HG02642 (cell line): Measurements from ENCODE around the gene TNFRSF12A.

ENCODE experiments used
- ATAC-seq: cut with Tn5 transposase; IDR thresholded peaks from one replicate; pipeline ENCODE4 v1.9.1; 2021; ENCODE audit warnings: mild to moderate bottlenecking; ENCODE audit not compliant: unreplicated experiment, poor library complexity

Gene TNFRSF12A

DNA sequence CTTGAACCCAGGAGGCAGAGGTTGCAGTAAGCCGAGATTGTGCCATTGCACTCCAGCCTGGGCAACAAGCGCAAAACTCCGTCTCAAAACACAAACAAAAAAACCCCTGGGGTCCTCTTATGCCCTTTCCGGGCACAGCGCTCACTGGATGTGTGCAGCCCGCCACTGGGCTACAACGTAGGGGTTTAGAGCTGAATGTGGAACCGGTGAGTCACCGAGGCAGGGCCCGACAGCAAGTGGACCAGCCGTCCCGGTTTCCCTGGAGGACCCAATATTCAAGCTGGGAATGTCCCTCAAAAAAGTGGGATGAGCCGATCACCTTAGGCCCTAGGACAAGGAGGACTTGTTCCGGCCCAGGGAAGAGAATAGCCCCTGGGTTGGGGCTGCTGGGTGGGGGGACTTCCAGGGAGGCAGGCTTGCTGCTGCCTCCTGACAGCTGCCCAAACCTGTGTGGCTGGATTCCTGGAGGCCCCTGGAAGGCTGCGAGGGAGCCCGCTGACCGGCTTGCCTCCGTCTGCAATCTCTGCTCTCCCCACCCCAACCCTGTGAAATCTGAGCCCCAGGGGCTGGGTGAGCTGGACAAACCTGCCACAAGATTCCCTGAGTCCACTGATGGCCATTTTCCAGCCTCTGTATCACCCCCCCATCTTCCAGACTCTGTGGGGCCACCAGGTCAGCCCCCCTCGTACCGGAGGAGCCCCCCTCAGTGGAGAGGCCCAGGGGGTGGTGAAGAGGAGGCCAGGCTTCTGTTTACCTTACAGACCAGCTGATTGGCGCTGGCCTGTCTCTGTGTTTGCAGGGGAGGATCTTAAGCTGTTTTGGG is 10.4 kb upstream of the TNFRSF12A start:
- no peak for ATAC-seq

- no peak for ATAC-seq
These were observed 9.7 kb upstream of the TNFRSF12A start for GRCh38 chr16:3010510-3010909.

GRCh38 chr16:3012246-3012645 is 7.9 kb upstream of the TNFRSF12A start:
- no peak for ATAC-seq

- ATAC-seq = no peak
These were observed 7.2 kb upstream of the TNFRSF12A start, which contains the start of gene CLDN9 for GRCh38 chr16:3012828-3013420. TSS of gene CLDN9 (plus strand) at chr16:3012923. CDS start at chr16:3013363, 440 bp downstream.

DNA sequence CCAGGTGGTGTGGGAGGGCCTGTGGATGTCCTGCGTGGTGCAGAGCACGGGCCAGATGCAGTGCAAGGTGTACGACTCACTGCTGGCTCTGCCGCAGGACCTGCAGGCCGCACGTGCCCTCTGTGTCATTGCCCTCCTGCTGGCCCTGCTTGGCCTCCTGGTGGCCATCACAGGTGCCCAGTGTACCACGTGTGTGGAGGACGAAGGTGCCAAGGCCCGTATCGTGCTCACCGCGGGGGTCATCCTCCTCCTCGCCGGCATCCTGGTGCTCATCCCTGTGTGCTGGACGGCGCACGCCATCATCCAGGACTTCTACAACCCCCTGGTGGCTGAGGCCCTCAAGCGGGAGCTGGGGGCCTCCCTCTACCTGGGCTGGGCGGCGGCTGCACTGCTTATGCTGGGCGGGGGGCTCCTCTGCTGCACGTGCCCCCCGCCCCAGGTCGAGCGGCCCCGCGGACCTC is 6.6 kb upstream of the TNFRSF12A start:
- ATAC-seq = no peak

GRCh38 chr16:3013998-3014690 is 6.0 kb upstream of the TNFRSF12A start:
- no peak for ATAC-seq

DNA sequence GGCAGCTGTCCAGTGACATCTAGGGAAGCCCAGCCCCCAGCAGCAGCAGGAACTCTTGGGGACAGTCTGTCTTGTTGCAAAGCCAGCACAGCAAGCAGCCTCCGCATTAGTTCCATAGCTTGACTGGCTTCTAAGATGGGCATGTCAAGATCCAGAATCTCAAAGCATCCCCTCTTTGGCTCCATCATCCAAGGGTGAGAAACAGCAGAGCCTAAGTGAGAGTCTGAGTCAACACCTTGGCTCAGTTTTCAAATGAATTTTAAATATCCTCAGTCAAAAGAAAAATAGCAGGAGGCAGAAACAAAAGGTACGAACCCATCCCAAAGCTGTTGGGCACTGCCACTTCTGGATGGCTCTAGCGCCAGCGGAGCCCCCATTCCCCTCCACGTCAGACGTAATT is 5.2 kb upstream of the TNFRSF12A start:
- no peak for ATAC-seq

DNA sequence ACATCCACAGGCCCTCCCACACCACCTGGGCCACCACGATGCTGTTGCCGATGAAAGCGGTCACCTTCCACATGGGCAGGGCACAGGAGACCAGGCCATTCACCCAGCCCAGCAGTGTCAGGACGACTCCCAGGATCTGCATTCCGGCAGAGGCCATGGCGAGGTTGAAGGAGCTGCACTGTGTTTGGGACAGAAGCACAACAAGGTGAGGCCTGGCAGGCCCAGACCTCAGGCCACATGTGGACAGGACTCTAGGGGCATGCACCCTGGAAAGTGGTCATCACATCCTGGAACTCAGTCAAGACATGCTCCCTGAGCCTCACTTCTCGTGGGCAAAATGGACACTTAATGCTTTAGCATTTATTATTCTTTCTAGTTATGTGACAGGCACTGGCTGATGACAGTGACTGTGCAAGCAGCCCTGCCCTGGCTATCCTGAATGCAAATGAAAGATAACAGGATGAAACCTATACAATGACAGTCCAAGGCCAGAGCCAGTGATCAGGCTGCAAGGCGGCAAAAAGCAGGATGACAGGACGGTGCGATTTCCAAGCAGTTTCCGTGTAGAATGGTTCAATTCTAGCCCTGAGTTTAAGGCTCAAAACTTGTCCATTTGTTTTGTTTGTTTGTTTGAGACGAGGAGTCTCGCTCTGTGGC is 4.2 kb upstream of the TNFRSF12A start:
- no peak for ATAC-seq

- no peak for ATAC-seq
These were observed 2.8 kb upstream of the TNFRSF12A start for GRCh38 chr16:3017344-3017743.

GRCh38 chr16:3017794-3018506 is 2.2 kb upstream of the TNFRSF12A start, which contains the start of gene CLDN6:
TSS of gene CLDN6 (minus strand) at chr16:3018183. CDS start at chr16:3016021, 2,162 bp downstream.
- no peak for ATAC-seq

DNA sequence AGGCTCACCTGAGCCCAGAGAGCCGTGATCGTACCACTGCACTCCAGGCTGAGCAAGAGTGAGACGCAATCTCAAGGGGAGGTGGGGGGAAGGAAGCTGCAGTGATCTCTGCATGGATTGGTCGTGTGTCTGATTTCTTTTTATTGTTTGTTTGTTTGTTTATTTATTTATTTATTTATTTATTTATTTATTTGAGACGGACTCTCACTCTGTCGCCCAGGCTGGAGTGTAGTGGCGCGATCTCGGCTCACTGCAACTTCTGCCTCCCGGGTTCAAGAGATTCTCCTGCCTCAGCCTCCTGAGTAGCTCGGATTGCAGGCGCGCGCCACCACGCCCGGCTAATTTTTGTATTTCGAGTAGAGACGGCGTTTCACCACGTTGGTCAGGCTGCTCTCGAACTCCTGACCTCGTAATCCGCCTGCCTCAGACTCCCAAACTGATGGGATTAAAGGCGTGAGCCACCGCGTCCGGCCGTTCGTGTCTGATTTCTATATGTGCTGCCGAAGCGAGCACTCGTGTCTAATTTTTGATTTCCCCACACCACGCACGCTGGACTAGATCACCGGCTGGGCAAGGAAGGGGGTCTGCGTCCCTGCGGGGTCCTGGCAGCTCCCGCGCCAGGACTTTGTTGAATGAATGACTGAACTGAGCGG is 448 bp upstream of the TNFRSF12A start:
- no peak for ATAC-seq

DNA sequence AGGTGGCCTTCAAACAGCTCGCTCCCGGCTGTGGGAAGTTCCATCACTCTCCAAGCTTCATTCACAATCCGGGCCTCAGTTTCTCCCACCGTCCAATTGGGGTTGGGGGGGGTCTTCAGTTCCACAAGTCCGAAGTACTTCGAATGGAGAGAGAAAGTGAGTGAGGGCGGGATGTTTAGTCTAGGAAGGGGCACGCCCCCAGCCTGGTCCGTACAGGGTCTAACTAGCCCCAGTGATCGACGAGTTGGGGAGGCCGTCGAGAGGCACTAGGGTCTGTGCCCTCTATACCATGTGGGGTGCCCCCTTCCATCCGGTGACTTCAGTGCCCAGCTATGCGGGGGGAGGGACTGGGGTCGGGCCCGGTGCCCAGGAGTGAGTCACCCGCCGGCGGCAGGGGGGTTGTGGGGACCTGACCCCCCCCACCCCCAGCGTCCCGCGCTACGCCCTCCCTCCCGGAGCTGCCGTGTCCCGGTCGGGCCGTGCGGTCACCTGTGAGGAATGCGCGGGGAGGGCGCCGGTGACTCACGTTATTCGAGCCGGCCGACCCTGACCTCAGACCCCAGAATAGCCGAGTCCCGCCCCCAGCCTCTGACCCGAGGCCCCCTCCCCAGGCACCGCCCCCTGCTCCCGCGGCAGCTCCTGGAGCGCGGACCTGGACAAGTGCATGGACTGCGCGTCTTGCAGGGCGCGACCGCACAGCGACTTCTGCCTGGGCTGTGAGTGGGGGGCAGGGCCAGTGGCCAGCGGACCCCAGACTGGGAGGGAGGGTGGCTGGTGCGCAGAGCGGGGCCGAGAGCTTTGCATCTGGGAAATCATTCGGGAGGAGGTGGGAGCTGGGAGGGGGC is 658 bp downstream of the TNFRSF12A start:
- ATAC-seq = no peak

DNA sequence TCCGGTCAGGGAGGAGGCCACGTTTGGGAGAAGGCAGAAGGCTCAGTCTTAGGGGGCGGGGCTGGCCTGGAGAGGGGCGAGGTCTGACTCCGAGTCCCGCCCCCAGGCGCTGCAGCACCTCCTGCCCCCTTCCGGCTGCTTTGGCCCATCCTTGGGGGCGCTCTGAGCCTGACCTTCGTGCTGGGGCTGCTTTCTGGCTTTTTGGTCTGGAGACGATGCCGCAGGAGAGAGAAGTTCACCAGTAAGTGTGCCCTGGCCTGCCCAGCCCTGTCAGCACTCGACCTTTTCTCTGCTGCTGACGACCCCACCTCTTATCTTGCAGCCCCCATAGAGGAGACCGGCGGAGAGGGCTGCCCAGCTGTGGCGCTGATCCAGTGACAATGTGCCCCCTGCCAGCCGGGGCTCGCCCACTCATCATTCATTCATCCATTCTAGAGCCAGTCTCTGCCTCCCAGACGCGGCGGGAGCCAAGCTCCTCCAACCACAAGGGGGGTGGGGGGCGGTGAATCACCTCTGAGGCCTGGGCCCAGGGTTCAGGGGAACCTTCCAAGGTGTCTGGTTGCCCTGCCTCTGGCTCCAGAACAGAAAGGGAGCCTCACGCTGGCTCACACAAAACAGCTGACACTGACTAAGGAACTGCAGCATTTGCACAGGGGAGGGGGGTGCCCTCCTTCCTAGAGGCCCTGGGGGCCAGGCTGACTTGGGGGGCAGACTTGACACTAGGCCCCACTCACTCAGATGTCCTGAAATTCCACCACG is 1.5 kb downstream of the TNFRSF12A start:
- ATAC-seq = no peak

DNA sequence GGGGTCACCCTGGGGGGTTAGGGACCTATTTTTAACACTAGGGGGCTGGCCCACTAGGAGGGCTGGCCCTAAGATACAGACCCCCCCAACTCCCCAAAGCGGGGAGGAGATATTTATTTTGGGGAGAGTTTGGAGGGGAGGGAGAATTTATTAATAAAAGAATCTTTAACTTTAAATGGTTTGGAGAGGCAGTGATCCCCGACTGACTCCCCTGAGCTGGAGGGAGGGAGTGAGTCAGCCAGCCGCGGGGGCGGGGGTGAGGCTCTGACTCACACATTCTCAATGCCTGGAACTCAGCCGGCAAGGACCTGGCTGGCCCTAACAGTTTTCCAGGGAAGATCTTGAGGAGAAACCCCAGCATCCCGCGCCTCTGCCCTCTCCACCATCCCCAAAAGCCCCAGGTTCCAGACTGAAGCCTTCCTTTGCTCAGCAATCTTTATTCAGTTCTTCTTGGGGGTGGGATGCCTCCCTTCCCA is 2.1 kb downstream of the TNFRSF12A start:
- ATAC-seq = no peak

- no peak for ATAC-seq
These were observed 2.7 kb downstream of the TNFRSF12A start for GRCh38 chr16:3022684-3023414.

GRCh38 chr16:3023415-3023668 is 3.2 kb downstream of the TNFRSF12A start:
- peak; percentile 1 for ATAC-seq
